HG03565 (cell line): ENCODE measurements around the gene ZNF619.
A peak's percentile ranks its signal among the peaks of the same experiment; 100 is the strongest.

Source experiments
- ATAC-seq: cut with Tn5 transposase; IDR thresholded peaks from one replicate; pipeline ENCODE4 v1.9.1; 2021; ENCODE audit warnings: mild to moderate bottlenecking, moderate library complexity; ENCODE audit not compliant: unreplicated experiment

ZNF619 gene

DNA sequence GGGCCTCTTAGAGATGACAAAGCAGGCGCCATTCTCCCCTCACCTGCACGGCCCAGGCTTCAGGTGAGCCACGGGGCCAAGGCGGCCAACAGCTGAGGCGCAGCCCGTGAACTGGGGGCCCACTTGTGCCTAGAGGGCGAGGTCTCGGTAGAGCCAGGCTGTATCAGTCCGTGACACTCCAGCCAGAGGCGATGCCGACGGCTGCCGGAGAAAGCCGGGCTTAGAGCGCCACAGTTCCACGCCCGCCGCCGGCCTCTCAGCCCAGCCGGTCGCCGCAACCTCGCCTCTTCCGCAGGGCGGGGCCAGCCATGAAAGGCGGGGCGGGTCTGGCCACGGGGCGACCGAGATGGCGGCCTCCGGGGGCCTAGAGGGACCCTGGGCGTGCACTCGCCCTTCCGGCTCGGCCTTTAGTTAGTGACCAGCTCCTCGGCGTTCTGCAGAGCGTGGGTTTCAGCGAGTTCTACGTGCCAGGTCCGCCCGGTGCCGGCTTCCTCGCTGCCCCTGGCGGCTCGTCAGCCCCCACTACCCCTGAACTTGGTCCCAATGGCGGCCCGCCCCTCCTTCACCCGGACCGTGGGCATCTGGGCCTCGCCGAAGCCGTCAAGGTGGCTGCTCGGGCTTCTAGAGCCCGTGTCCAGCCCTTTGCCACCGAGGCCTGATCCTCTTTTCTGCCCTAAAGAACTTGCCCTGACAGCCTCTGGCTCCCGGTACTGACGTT, 47.8 kb downstream of the ZNF619 start, which contains the start of gene ZNF621:
Gene ZNF621 (plus strand): TSS at position 393 of the 718 bp plus-strand sequence. CDS start 881 bp downstream, outside the sequence.
- peak; percentile 92 for ATAC-seq

GRCh38 chr3:40528426-40528825, 51.5 kb downstream of the ZNF619 start:
- ATAC-seq = no peak

GRCh38 chr3:40532252-40532651, 55.3 kb downstream of the ZNF619 start:
- no peak for ATAC-seq

DNA sequence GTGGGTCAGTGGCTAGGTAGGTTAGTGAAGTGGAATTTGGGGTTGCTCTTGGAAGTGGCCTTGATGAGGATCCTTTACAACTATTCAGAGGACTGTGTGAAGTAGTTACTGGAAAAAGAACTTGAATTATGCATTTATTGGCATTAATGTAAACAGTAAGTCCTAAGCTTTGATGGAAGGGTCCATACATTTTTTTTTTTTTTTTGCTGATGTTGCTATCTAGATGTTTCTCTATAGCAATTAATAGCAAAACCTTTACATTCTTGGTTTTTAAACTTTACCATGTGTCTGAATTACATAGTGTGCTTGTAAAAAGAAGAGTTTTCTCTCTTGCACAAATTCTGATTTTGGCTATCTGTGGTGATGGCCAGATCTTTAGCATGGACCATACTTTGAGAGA, 57.4 kb downstream of the ZNF619 start:
- no peak for ATAC-seq
